HG03571 (cell line): ENCODE results near the gene NRG3.

ENCODE experiments used
- ATAC-seq: cut with Tn5 transposase; IDR thresholded peaks from one replicate; pipeline ENCODE4 v1.9.1; 2021; ENCODE audit not compliant: unreplicated experiment

The NRG3 gene

GRCh38 chr10:82552267-82552666, 677.3 kb downstream of the NRG3 start:
- no peak for ATAC-seq

- ATAC-seq, result no peak
Measured at GRCh38 chr10:82554381-82554780, 679.4 kb downstream of the NRG3 start.

- ATAC-seq, result no peak
Measured at GRCh38 chr10:82558014-82558607, 683.1 kb downstream of the NRG3 start.

- no peak for ATAC-seq
Measured at GRCh38 chr10:82564353-82565196, 689.6 kb downstream of the NRG3 start.

- no peak for ATAC-seq
Measured at GRCh38 chr10:82565197-82565575, 690.2 kb downstream of the NRG3 start.

- ATAC-seq, result no peak
Measured at GRCh38 chr10:82572744-82573143, 697.8 kb downstream of the NRG3 start.

GRCh38 chr10:82574081-82574480, 699.1 kb downstream of the NRG3 start:
- no peak for ATAC-seq

- ATAC-seq, result no peak
Measured at GRCh38 chr10:82575318-82575717, 700.3 kb downstream of the NRG3 start.

GRCh38 chr10:82576093-82576492, 701.1 kb downstream of the NRG3 start:
- ATAC-seq, result no peak

- no peak for ATAC-seq
Measured at GRCh38 chr10:82581940-82582339, 706.9 kb downstream of the NRG3 start.

- no peak for ATAC-seq
Measured at GRCh38 chr10:82591421-82591820, 716.4 kb downstream of the NRG3 start.

- no peak for ATAC-seq
Measured at GRCh38 chr10:82597840-82598239, 722.8 kb downstream of the NRG3 start.

GRCh38 chr10:82609845-82610244, 734.9 kb downstream of the NRG3 start:
- ATAC-seq, result no peak

- ATAC-seq, result no peak
Measured at GRCh38 chr10:82618007-82618406, 743.0 kb downstream of the NRG3 start.

- no peak for ATAC-seq
Measured at GRCh38 chr10:82621680-82622079, 746.7 kb downstream of the NRG3 start.

GRCh38 chr10:82622479-82622878, 747.5 kb downstream of the NRG3 start:
- ATAC-seq, result no peak

- ATAC-seq, result no peak
Measured at GRCh38 chr10:82625512-82626189, 750.7 kb downstream of the NRG3 start.

- no peak for ATAC-seq
Measured at GRCh38 chr10:82628373-82628772, 753.4 kb downstream of the NRG3 start.

- ATAC-seq, result no peak
Measured at GRCh38 chr10:82643076-82643475, 768.1 kb downstream of the NRG3 start.

GRCh38 chr10:82643601-82644000, 768.6 kb downstream of the NRG3 start:
- ATAC-seq, result no peak

GRCh38 chr10:82645221-82645620, 770.2 kb downstream of the NRG3 start:
- no peak for ATAC-seq
